Hepatocyte (in vitro differentiated cells): Measurements from ENCODE around the gene PIK3AP1.

Experiments used
- CTCF ChIP-seq: fragments of 200-600 bp; sonication (generic); IDR thresholded peaks from 2 replicates; pipeline ENCODE4 v1.5.1; 2016; ENCODE audit warnings: antibody characterized with exemption, mild to moderate bottlenecking; ENCODE audit not compliant: poor library complexity
- EZH2 ChIP-seq: fragments of 200-600 bp; sonication (generic); IDR thresholded peaks from 2 replicates; pipeline ENCODE4 v1.6.1; 2016; ENCODE audit warnings: antibody characterized with exemption, mild to moderate bottlenecking, borderline replicate concordance

- TF ChIP-seq EZH2 (no peak), CTCF (no peak)
Observed at GRCh38 chr10:96606946-96607345, 113.4 kb downstream of the PIK3AP1 start.
